Peyer's patch (tissue), 4 donors: Measurements from ENCODE around the gene FAM47E. TPM values are rescaled to one million over a fixed set of nuclear protein-coding genes. Genes with fewer than 3 reads are reported as not detected.

Experiments used
- DNase-seq, 3 donors: peaks; one replicate each; pipeline ENCODE4 v3.0.0-alpha.2; 2017 to 2019
- H3K27ac ChIP-seq, 4 donors: fragments of 200-600 bp; sonication (generic); one replicate each; pipeline ENCODE4 v1.5.1; 2016 to 2019
- H3K27me3 ChIP-seq, 2 donors: fragments of 200-600 bp; sonication (generic); one replicate each; pipeline ENCODE4 v1.5.1; 2019
- H3K36me3 ChIP-seq, 3 donors: fragments of 200-600 bp; sonication (generic); one replicate each; pipeline ENCODE4 v1.5.1; 2016 to 2019
- H3K4me1 ChIP-seq, 4 donors: fragments of 200-600 bp; sonication (generic); one replicate each; pipeline ENCODE4 v1.5.1; 2016 to 2019
- H3K4me3 ChIP-seq, 4 donors: fragments of 200-600 bp; sonication (generic); 1 replicate in 3 of 4; 2 replicates in 1 of 4; pipeline ENCODE4 v1.5.1; 2016 to 2019; ENCODE audit warnings: mild to moderate bottlenecking in 1 of 4
- H3K9me3 ChIP-seq, 4 donors: fragments of 200-600 bp; sonication (generic); one replicate each; pipeline ENCODE4 v1.5.1; 2016 to 2019; ENCODE audit warnings: mild to moderate bottlenecking in 1 of 4
- CTCF ChIP-seq, 6 experiments: fragments of 450-650 bp in 4 of 6; fragments of 200-600 bp in 2 of 6; sonication (generic) in 1 of 6; IDR thresholded peaks; one replicate each; pipeline ENCODE4 v1.5.1; 2017 to 2019; ENCODE audit warnings: antibody characterized with exemption in 6 of 6, mild to moderate bottlenecking in 3 of 6, moderate library complexity in 1 of 6
- POLR2A ChIP-seq, 2 donors: fragments of 450-650 bp; IDR thresholded peaks; one replicate each; pipeline ENCODE4 v1.5.1; 2017; ENCODE audit warnings: antibody characterized with exemption in 2 of 2, mild to moderate bottlenecking in 2 of 2, moderate library complexity in 2 of 2
- total RNA-seq, 4 donors: library from RNA; depleted of rRNA; stranded (reverse); fragments of >200 nt; gene quantifications; one replicate each; pipeline ENCODE4 v1.1.0, GENCODE V29; 2016

Gene FAM47E
- total RNA-seq, 4 donors from 2014 or later, result 0.83 to 13.9 (median 7.6) TPM

GRCh38 chr4:76212851-76213414 is 38.6 kb upstream of the FAM47E start:
- H3K4me1 ChIP-seq, result peaks cover 4 to 72% (median 11%) of the 10 kb centered on the region in 4 donors
- H3K36me3 ChIP-seq, result peaks cover 0 to 3% (median 0%) of the 10 kb centered on the region in 3 donors
- DNase-seq, result peak; percentile 43 to 64 (median 62)
- peak overlapping the region; percentile 46 to 75 (median 72) for H3K4me3 ChIP-seq
- peak overlapping the region; percentile 85 to 98 (median 92) for H3K27ac ChIP-seq
- no peaks in the 10 kb centered on the region for H3K27me3 ChIP-seq
- no peaks in the 10 kb centered on the region for H3K9me3 ChIP-seq
- TF ChIP-seq POLR2A (IDR thresholded peaks at IDR 0.05), result no peak
- TF ChIP-seq CTCF (IDR thresholded peaks at IDR 0.05), result no peak

- Histone ChIP-seq H3K4me1 (peaks cover 4 to 66% (median 11%) of the 10 kb centered on the region in 4 donors), H3K27ac (peak within 1 kb of the TSS; percentile 85 to 98 (median 92)), H3K27me3 (no peaks in the 10 kb centered on the region), H3K36me3 (peaks cover 0 to 3% (median 0%) of the 10 kb centered on the region in 3 donors), H3K9me3 (no peaks in the 10 kb centered on the region), H3K4me3 (peak within 1 kb of the TSS; percentile 46 to 75 (median 72))
- DNase-seq, result peak; percentile 73 to 94 (median 93)
- TF ChIP-seq CTCF (IDR thresholded peaks at IDR 0.05) (peak in 2 of 6 experiments; percentile 2 to 9), POLR2A (IDR thresholded peaks at IDR 0.05) (peak; percentile 80 to 89)
Observed at GRCh38 chr4:76213415-76214176, 37.9 kb upstream of the FAM47E start, which contains the start of gene SCARB2. Gene SCARB2 (minus strand): TSS chr4:76213824. CDS start chr4:76213543, 281 bp downstream.

GRCh38 chr4:76214177-76214675 is 37.3 kb upstream of the FAM47E start:
- TF ChIP-seq CTCF (IDR thresholded peaks at IDR 0.05) (no peak), POLR2A (IDR thresholded peaks at IDR 0.05) (no peak)
- H3K4me1 ChIP-seq, result peaks cover 4 to 60% (median 8%) of the 10 kb centered on the region in 4 donors

GRCh38 chr4:76215077-76215476 is 36.4 kb upstream of the FAM47E start:
- Histone ChIP-seq H3K27ac (peak overlapping the region in 3 of 4 donors; percentile 85 to 98 (median 98)), H3K4me3 (no peak overlapping the region), H3K4me1 (peaks cover 4 to 52% (median 8%) of the 10 kb centered on the region in 4 donors), H3K9me3 (no peaks in the 10 kb centered on the region), H3K27me3 (no peaks in the 10 kb centered on the region), H3K36me3 (no peaks in the 10 kb centered on the region)
- DNase-seq, result no peak
- TF ChIP-seq POLR2A (IDR thresholded peaks at IDR 0.05) (no peak), CTCF (IDR thresholded peaks at IDR 0.05) (no peak)

More at GRCh38 chr4:76214177-76214675, 37.3 kb upstream of the FAM47E start:
- H3K9me3 ChIP-seq, result no peaks in the 10 kb centered on the region
- peak overlapping the region; percentile 46 to 75 (median 72) for H3K4me3 ChIP-seq
- H3K27me3 ChIP-seq, result no peaks in the 10 kb centered on the region
- peaks cover 0 to 3% (median 0%) of the 10 kb centered on the region in 3 donors for H3K36me3 ChIP-seq
- DNase-seq, result peak in 2 of 3 donors; percentile 52 to 64
- H3K27ac ChIP-seq, result peak overlapping the region; percentile 85 to 98 (median 92)

- Histone ChIP-seq H3K27me3 (no peaks in the 10 kb centered on the region), H3K9me3 (no peaks in the 10 kb centered on the region), H3K4me1 (peaks cover 4 to 40% (median 8%) of the 10 kb centered on the region in 4 donors), H3K36me3 (no peaks in the 10 kb centered on the region), H3K27ac (peak overlapping the region in 2 of 4 donors; percentile 26 to 79), H3K4me3 (no peak overlapping the region)
- TF ChIP-seq CTCF (IDR thresholded peaks at IDR 0.05), result no peak
- TF ChIP-seq POLR2A (IDR thresholded peaks at IDR 0.05), result no peak
- no peak for DNase-seq
Observed at GRCh38 chr4:76216524-76216923, 35.0 kb upstream of the FAM47E start.
